HEK293T (cell line): Measurements from ENCODE around the gene C11orf21.

Source experiments
- CTCF ChIA-PET: fragments of 350-600 bp; formaldehyde crosslinking; extraction: SDS; loops from one replicate; lab custom pipeline; 2021; ENCODE audit warnings: antibody characterized with exemption, inconsistent platforms; lab: Yijun Ruan, JAX
- POLR2A ChIA-PET: fragments of 350-600 bp; formaldehyde crosslinking; extraction: SDS; loops from one replicate; lab custom pipeline; 2020; ENCODE audit warnings: antibody characterized with exemption, inconsistent platforms; lab: Yijun Ruan, JAX
- DNase-seq: peaks from one replicate; pipeline ENCODE4 v3.0.0; 2012; ENCODE audit warnings: mixed read lengths; ENCODE audit errors: extremely low spot score
- ARNT ChIP-seq: fragments of 450-650 bp; IDR thresholded peaks from 2 replicates; pipeline ENCODE4 v1.6.1; 2017; ENCODE audit warnings: mild to moderate bottlenecking
- BHLHE40 ChIP-seq: fragments of 450-650 bp; IDR thresholded peaks from 2 replicates; pipeline ENCODE4 v1.6.1; 2016; ENCODE audit warnings: mild to moderate bottlenecking, moderate library complexity, borderline replicate concordance
- CTBP1 ChIP-seq: fragments of 450-650 bp; IDR thresholded peaks from 2 replicates; pipeline ENCODE4 v1.6.1; 2016; ENCODE audit warnings: borderline replicate concordance
- FOXA1 ChIP-seq: fragments of 450-650 bp; IDR thresholded peaks from 2 replicates; pipeline ENCODE4 v1.6.1; 2016; ENCODE audit warnings: mild to moderate bottlenecking
- FOXK2 ChIP-seq: fragments of 450-650 bp; IDR thresholded peaks from 2 replicates; pipeline ENCODE4 v1.6.1; 2016; ENCODE audit warnings: mild to moderate bottlenecking
- FOXM1 ChIP-seq: fragments of 450-650 bp; IDR thresholded peaks from 2 replicates; pipeline ENCODE4 v1.6.1; 2017; ENCODE audit warnings: mild to moderate bottlenecking, borderline replicate concordance
- HDGF ChIP-seq: fragments of 450-650 bp; IDR thresholded peaks from 2 replicates; pipeline ENCODE4 v1.6.1; 2017; ENCODE audit warnings: antibody characterized with exemption, borderline replicate concordance
- L3MBTL2 ChIP-seq: fragments of 450-650 bp; conservative IDR thresholded peaks from 2 replicates; pipeline ENCODE4 v1.6.1; 2016; ENCODE audit warnings: mild to moderate bottlenecking
- LEF1 ChIP-seq: fragments of 450-650 bp; IDR thresholded peaks from 2 replicates; pipeline ENCODE4 v1.6.1; 2017; ENCODE audit warnings: mild to moderate bottlenecking, borderline replicate concordance
- NFRKB ChIP-seq: fragments of 450-650 bp; IDR thresholded peaks from 2 replicates; pipeline ENCODE4 v1.6.1; 2016; ENCODE audit warnings: mild to moderate bottlenecking, moderate library complexity
- PKNOX1 ChIP-seq: fragments of 450-650 bp; IDR thresholded peaks from 2 replicates; pipeline ENCODE4 v1.6.1; 2016
- SP1 ChIP-seq: fragments of 450-650 bp; IDR thresholded peaks from 2 replicates; pipeline ENCODE4 v1.6.1; 2017
- SUZ12 ChIP-seq: fragments of 450-650 bp; IDR thresholded peaks from 2 replicates; pipeline ENCODE4 v1.6.1; 2016; ENCODE audit warnings: mild to moderate bottlenecking
- TARDBP ChIP-seq: fragments of 450-650 bp; IDR thresholded peaks from 2 replicates; pipeline ENCODE4 v1.6.1; 2016
- ZNF384 ChIP-seq: fragments of 450-650 bp; IDR thresholded peaks from 2 replicates; pipeline ENCODE4 v1.6.1; 2016

The C11orf21 gene

GRCh38 chr11:2259897-2260451, 41.7 kb downstream of the C11orf21 start:
- TF ChIP-seq HDGF, result no peak
- TF ChIP-seq ZNF384, result no peak
- TF ChIP-seq BHLHE40, result no peak
- no peak for TF ChIP-seq FOXA1
- no peak for TF ChIP-seq FOXM1
- TF ChIP-seq PKNOX1, result no peak
- no peak for TF ChIP-seq TARDBP
- ChIA-PET CTCF (no interaction called here), POLR2A (no interaction called here)
- DNase-seq, result peak; percentile 3

- POLR2A ChIA-PET, result no interaction called here
- CTCF ChIA-PET, result no interaction called here
- TF ChIP-seq PKNOX1, result no peak
- no peak for TF ChIP-seq FOXM1
- TF ChIP-seq NFRKB, result no peak
- TF ChIP-seq HDGF, result no peak
- no peak for TF ChIP-seq LEF1
- TF ChIP-seq ZNF384, result no peak
- no peak for TF ChIP-seq BHLHE40
- no peak for TF ChIP-seq SP1
- TF ChIP-seq CTBP1, result no peak
- DNase-seq, result peak; percentile 2
Observed at GRCh38 chr11:2259466-2259830, 42.3 kb downstream of the C11orf21 start.

- TF ChIP-seq CTBP1 (no peak), BHLHE40 (no peak)
- ChIA-PET CTCF (no interaction called here), POLR2A (no interaction called here)
- peak; percentile 4 for DNase-seq
Observed at GRCh38 chr11:2258501-2259465, 42.9 kb downstream of the C11orf21 start.

- CTCF ChIA-PET, result no interaction called here
- DNase-seq, result no peak
- POLR2A ChIA-PET, result no interaction called here
- no peak for TF ChIP-seq HDGF
- TF ChIP-seq NFRKB, result no peak
- TF ChIP-seq L3MBTL2, result no peak
- no peak for TF ChIP-seq LEF1
- TF ChIP-seq FOXM1, result no peak
- TF ChIP-seq FOXA1, result no peak
- TF ChIP-seq TARDBP, result no peak
- no peak for TF ChIP-seq ARNT
- TF ChIP-seq FOXK2, result no peak
- TF ChIP-seq ZNF384, result no peak
Observed at GRCh38 chr11:2256951-2257700, 44.6 kb downstream of the C11orf21 start.

GRCh38 chr11:2256293-2256913, 45.3 kb downstream of the C11orf21 start:
- ChIA-PET CTCF (no interaction called here), POLR2A (no interaction called here)
- no peak for DNase-seq
- no peak for TF ChIP-seq ARNT
- TF ChIP-seq NFRKB, result no peak
- no peak for TF ChIP-seq TARDBP
- TF ChIP-seq L3MBTL2, result no peak
- TF ChIP-seq CTBP1, result no peak
- no peak for TF ChIP-seq SP1
- TF ChIP-seq HDGF, result no peak
- TF ChIP-seq LEF1, result no peak
- TF ChIP-seq FOXK2, result no peak

GRCh38 chr11:2252018-2252417, 49.7 kb downstream of the C11orf21 start:
- no peak for TF ChIP-seq SUZ12
- TF ChIP-seq NFRKB, result no peak
- TF ChIP-seq SP1, result no peak
- no peak for TF ChIP-seq ARNT
- no peak for TF ChIP-seq FOXM1
- TF ChIP-seq FOXK2, result no peak
- no peak for TF ChIP-seq TARDBP
- no peak for TF ChIP-seq FOXA1
- TF ChIP-seq HDGF, result no peak
- TF ChIP-seq PKNOX1, result no peak
- CTCF ChIA-PET, result no interaction called here
- POLR2A ChIA-PET, result no interaction called here
- DNase-seq, result no peak
